SK-N-SH (cell line): Measurements from ENCODE around the gene WIPF2.

Experiments used
- FOXM1 ChIP-seq: IDR thresholded peaks from 2 replicates; pipeline ENCODE4 v1.4.0; 2012; ENCODE audit warnings: low read depth, mild to moderate bottlenecking
- TF ChIP-seq, protein P1 (sequence below): fragments of 200-600 bp; sonication (generic); IDR thresholded peaks from 2 replicates; pipeline ENCODE4 v1.6.1; 2017; ENCODE audit warnings: antibody characterized with exemption, mild to moderate bottlenecking, moderate library complexity

DNA sequence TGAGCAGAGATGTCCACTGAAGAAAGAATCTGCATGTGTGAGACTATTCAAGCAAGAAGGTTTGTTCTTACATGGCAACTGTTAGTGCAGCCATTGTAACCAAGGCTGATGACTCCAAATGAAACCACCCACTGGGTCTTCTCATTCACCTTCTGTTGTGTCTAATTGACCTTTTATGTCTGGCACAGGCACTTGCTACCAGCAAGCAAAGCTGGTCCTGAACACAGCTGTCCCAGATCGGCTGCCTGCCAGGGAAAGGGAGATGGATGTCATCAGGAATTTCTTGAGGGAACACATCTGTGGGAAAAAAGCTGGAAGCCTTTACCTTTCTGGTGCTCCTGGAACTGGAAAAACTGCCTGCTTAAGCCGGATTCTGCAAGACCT, 72.2 kb downstream of the WIPF2 start:
- TF ChIP-seq, protein P1, sequence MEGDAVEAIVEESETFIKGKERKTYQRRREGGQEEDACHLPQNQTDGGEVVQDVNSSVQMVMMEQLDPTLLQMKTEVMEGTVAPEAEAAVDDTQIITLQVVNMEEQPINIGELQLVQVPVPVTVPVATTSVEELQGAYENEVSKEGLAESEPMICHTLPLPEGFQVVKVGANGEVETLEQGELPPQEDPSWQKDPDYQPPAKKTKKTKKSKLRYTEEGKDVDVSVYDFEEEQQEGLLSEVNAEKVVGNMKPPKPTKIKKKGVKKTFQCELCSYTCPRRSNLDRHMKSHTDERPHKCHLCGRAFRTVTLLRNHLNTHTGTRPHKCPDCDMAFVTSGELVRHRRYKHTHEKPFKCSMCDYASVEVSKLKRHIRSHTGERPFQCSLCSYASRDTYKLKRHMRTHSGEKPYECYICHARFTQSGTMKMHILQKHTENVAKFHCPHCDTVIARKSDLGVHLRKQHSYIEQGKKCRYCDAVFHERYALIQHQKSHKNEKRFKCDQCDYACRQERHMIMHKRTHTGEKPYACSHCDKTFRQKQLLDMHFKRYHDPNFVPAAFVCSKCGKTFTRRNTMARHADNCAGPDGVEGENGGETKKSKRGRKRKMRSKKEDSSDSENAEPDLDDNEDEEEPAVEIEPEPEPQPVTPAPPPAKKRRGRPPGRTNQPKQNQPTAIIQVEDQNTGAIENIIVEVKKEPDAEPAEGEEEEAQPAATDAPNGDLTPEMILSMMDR, result no peak
- TF ChIP-seq FOXM1, result no peak
